A549 (cell line): ENCODE results near the gene CEND1. TPM values are rescaled to one million over a fixed set of nuclear protein-coding genes. Genes with fewer than 3 reads are reported as not detected.
A peak's percentile ranks its signal among the peaks of the same experiment; 100 is the strongest.

Source experiments
- ATAC-seq, 2 experiments: fragments of 200-7000 bp in 1 of 2; fragments of >200 bp in 1 of 2; cut with Nextera tagmentation in 1 of 2; cut with Tn5 transposase in 1 of 2; 3 replicates each; pipeline versions ENCODE4 v1.8.0 to v1.9.1; 2018 to 2020; ENCODE audit warnings: mild to moderate bottlenecking in 1 of 2, moderate library complexity in 1 of 2
- CTCF ChIA-PET: fragments of 300-600 bp; sonication (Branson Sonifier 250); formaldehyde crosslinking; extraction: SDS; loops from one replicate; lab custom pipeline; 2021; ENCODE audit warnings: antibody characterized with exemption, inconsistent platforms; lab: Yijun Ruan, JAX
- POLR2A ChIA-PET: fragments of 350-600 bp; formaldehyde crosslinking; extraction: SDS; loops from one replicate; lab custom pipeline; 2021; ENCODE audit warnings: antibody characterized with exemption, inconsistent platforms; lab: Yijun Ruan, JAX
- DNase-seq, 2 experiments: peaks; one replicate each; pipeline versions ENCODE4 v3.0.0 to v3.0.0-alpha.2; 2011 to 2016; ENCODE audit warnings: low read depth in 1 of 2, low spot score in 1 of 2
- FAIRE-seq: peaks from 2 replicates; lab custom pipeline; 2011; peaks lifted over from hg19 to GRCh38; lab: Jason Lieb, UNC
- H3K27ac ChIP-seq, 2 experiments: fragments of >200 bp; sonication (Bioruptor Twin); formaldehyde crosslinking; 3 replicates each; pipeline ENCODE4 v1.5.1; 2016 to 2017
- H3K4me1 ChIP-seq: fragments of >200 bp; sonication (Bioruptor Twin); formaldehyde crosslinking; 3 replicates; pipeline ENCODE4 v1.6.1; 2016
- H3K4me2 ChIP-seq: fragments of >200 bp; sonication (Bioruptor Twin); formaldehyde crosslinking; 3 replicates; pipeline ENCODE4 v1.6.1; 2016
- H3K4me3 ChIP-seq: fragments of >200 bp; sonication (Bioruptor Twin); formaldehyde crosslinking; 3 replicates; pipeline ENCODE4 v1.5.1; 2016
- H3K9me3 ChIP-seq: fragments of >200 bp; sonication (Bioruptor Twin); formaldehyde crosslinking; 3 replicates; pipeline ENCODE4 v1.6.1; 2016
- CBX8 ChIP-seq: fragments of 200-600 bp; sonication (generic); IDR thresholded peaks from 2 replicates; pipeline ENCODE4 v1.6.1; 2016
- CEBPB ChIP-seq, 2 experiments: fragments of >200 bp in 1 of 2; sonication (Bioruptor Twin) in 1 of 2; formaldehyde crosslinking in 1 of 2; IDR thresholded peaks; 2 replicates each; pipeline ENCODE4 v1.6.1; 2012 to 2016
- CHD2 ChIP-seq: fragments of 150-350 bp; IDR thresholded peaks from 2 replicates; pipeline ENCODE4 v1.6.1; 2014; ENCODE audit warnings: low read length; ENCODE audit not compliant: partially characterized antibody
- EHMT2 ChIP-seq: fragments of 200-600 bp; sonication (generic); IDR thresholded peaks from 2 replicates; pipeline ENCODE4 v1.6.1; 2016; ENCODE audit warnings: antibody characterized with exemption, low read depth, mild to moderate bottlenecking, moderate library complexity
- EP300 ChIP-seq, 2 experiments: fragments of >200 bp; sonication (Bioruptor Twin); formaldehyde crosslinking; IDR thresholded peaks; 2 replicates in 1 of 2; 3 replicates in 1 of 2; pipeline ENCODE4 v1.6.1; 2016 to 2017
- FOSB ChIP-seq: fragments of 250-450 bp; sonication (Bioruptor Pico); IDR thresholded peaks from 2 replicates; pipeline ENCODE4 v1.5.0; 2020; ENCODE audit warnings: mild to moderate bottlenecking, moderate library complexity
- FOSL2 ChIP-seq, 2 experiments: fragments of 450-650 bp in 1 of 2; fragments of >200 bp in 1 of 2; sonication (Bioruptor Twin) in 1 of 2; formaldehyde crosslinking; IDR thresholded peaks; 2 replicates each; pipeline versions ENCODE4 v1.5.0 to v1.6.1; 2016 to 2020; ENCODE audit warnings: mild to moderate bottlenecking in 1 of 2, moderate library complexity in 1 of 2
- HDAC2 ChIP-seq: fragments of 200-600 bp; sonication (generic); IDR thresholded peaks from 2 replicates; pipeline ENCODE4 v1.6.1; 2016
- HOXB5 ChIP-seq: fragments of 250-450 bp; sonication (Bioruptor Pico); IDR thresholded peaks from 2 replicates; pipeline ENCODE4 v1.5.0; 2020; ENCODE audit warnings: mild to moderate bottlenecking, moderate library complexity
- JUN ChIP-seq, 2 experiments: fragments of >200 bp; sonication (Bioruptor Twin); formaldehyde crosslinking; IDR thresholded peaks; 2 replicates in 1 of 2; 3 replicates in 1 of 2; pipeline ENCODE4 v1.6.1; 2016 to 2017
- JUNB ChIP-seq: fragments of >200 bp; sonication (Bioruptor Twin); formaldehyde crosslinking; IDR thresholded peaks from 2 replicates; pipeline ENCODE4 v1.6.1; 2016
- MAFK ChIP-seq: fragments of 450-650 bp; IDR thresholded peaks from 2 replicates; pipeline ENCODE4 v1.6.1; 2014; ENCODE audit not compliant: partially characterized antibody
- MAX ChIP-seq: IDR thresholded peaks from 2 replicates; pipeline ENCODE4 v1.6.1; 2012
- MAZ ChIP-seq: fragments of 150-350 bp; IDR thresholded peaks from 2 replicates; pipeline ENCODE4 v1.6.1; 2014; ENCODE audit warnings: antibody characterized with exemption, low read depth, low read length, borderline replicate concordance
- NFE2L2 ChIP-seq: fragments of 150-350 bp; conservative IDR thresholded peaks from 2 replicates; pipeline ENCODE4 v1.6.1; 2014; ENCODE audit warnings: low read length
- POLR2AphosphoS2 ChIP-seq: conservative IDR thresholded peaks from 2 replicates; pipeline ENCODE4 v1.6.1; 2012; ENCODE audit warnings: low read length, improper control_type of control experiment, inconsistent platforms
- SREBF2 ChIP-seq: fragments of 450-650 bp; IDR thresholded peaks from 2 replicates; pipeline ENCODE4 v1.6.1; 2014; ENCODE audit warnings: mild to moderate bottlenecking, moderate library complexity
- TFCP2L1 ChIP-seq: fragments of 250-450 bp; sonication (Bioruptor Pico); IDR thresholded peaks from 2 replicates; pipeline ENCODE4 v1.5.0; 2021; ENCODE audit warnings: mild to moderate bottlenecking
- ZFP36 ChIP-seq: fragments of 450-650 bp; IDR thresholded peaks from 2 replicates; pipeline ENCODE4 v1.6.1; 2014; ENCODE audit warnings: borderline replicate concordance; ENCODE audit not compliant: partially characterized antibody
- ZSCAN20 ChIP-seq: fragments of 250-450 bp; sonication (Bioruptor Pico); IDR thresholded peaks from 2 replicates; pipeline ENCODE4 v1.8.0; 2022; ENCODE audit warnings: mild to moderate bottlenecking, moderate library complexity
- WGBS: methylation state at CpG from one replicate; pipeline ENCODE4 v1.1.6; 2017; ENCODE audit errors: missing lambda C conversion rate; 5-methylcytosine and 5-hydroxymethylcytosine counted together
- polyA plus RNA-seq, 4 experiments: library from polyadenylated mRNA; depleted of rRNA in 3 of 4; stranded (reverse); fragments of >200 nt; fragmentation: RNase III in 1 of 4; extraction: RNeasy Plus Mini Kit Qiagen cat#74134 plus additional on column Dnase treatment in 1 of 4; gene quantifications; 2 replicates in 3 of 4; 3 replicates in 1 of 4; pipeline ENCODE4 v1.2.3, GENCODE V29; 2011 to 2017
- TF ChIP-seq, protein P1 (sequence below): fragments of >200 bp; sonication (Bioruptor Twin); formaldehyde crosslinking; IDR thresholded peaks from 2 replicates; pipeline ENCODE4 v1.6.1; 2016
- TF ChIP-seq, protein P2 (sequence below): fragments of 450-650 bp; IDR thresholded peaks from 2 replicates; pipeline ENCODE4 v1.6.1; 2014; ENCODE audit warnings: antibody characterized with exemption
- TF ChIP-seq, protein P3 (sequence below): fragments of 200-600 bp; sonication (generic); IDR thresholded peaks from 2 replicates; pipeline ENCODE4 v1.6.1; 2016; ENCODE audit warnings: antibody characterized with exemption, mild to moderate bottlenecking, moderate library complexity
- TF ChIP-seq, protein P4 (sequence below): fragments of 250-450 bp; sonication (Bioruptor Pico); IDR thresholded peaks from 2 replicates; pipeline ENCODE4 v1.5.0; 2021; ENCODE audit warnings: mild to moderate bottlenecking, moderate library complexity, borderline replicate concordance

Gene CEND1
- polyA plus RNA-seq, 2 of the 4 experiments (the other 2 are of a cell fraction), result 1.0 TPM; not detected in 1

DNA sequence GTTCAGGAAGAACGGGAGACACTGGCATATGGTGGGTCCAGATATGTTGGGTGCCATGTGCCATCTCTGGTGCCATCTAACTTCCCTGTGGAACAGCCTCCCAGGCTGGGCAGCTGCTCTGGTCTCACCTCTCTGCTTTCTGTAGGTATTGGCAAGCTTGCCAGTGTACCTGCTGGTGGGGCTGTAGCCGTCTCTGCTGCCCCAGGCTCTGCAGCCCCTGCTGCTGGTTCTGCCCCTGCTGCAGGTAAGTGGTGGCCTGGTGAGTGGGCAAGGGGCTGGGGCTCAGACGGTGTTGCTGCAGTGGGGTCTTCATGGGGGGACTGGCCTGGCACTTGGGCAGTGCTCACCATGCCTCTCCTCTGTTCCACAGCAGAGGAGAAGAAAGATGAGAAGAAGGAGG lies 22.5 kb upstream of the CEND1 start:
- DNase-seq (no peak), FAIRE-seq (no peak), ATAC-seq (no peak)
- H3K9me3 ChIP-seq, result no peaks in the 10 kb centered on the region
- no peak overlapping the region for H3K4me3 ChIP-seq
- CTCF ChIA-PET, result interaction anchor here (1.2 kb wide), 1 partner anchor 8 kb away, joined by 3 read pairs; no protein-coding TSS in a partner anchor
- TF ChIP-seq POLR2AphosphoS2 (no peak), EP300 (IDR thresholded peaks at IDR 0.05) (no peak), JUNB (no peak), CHD2 (no peak), MAX (no peak), CEBPB (IDR thresholded peaks at IDR 0.05) (no peak), ZSCAN20 (CRISPR knock-in tag) (no peak), FOSB (CRISPR knock-in tag) (no peak), TFCP2L1 (CRISPR knock-in tag) (no peak), MAFK (no peak), ZFP36 (no peak), HOXB5 (no peak), CBX8 (no peak)
- TF ChIP-seq, protein P1, sequence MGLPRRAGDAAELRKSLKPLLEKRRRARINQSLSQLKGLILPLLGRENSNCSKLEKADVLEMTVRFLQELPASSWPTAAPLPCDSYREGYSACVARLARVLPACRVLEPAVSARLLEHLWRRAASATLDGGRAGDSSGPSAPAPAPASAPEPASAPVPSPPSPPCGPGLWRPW, result no peak
- TF ChIP-seq, protein P2, sequence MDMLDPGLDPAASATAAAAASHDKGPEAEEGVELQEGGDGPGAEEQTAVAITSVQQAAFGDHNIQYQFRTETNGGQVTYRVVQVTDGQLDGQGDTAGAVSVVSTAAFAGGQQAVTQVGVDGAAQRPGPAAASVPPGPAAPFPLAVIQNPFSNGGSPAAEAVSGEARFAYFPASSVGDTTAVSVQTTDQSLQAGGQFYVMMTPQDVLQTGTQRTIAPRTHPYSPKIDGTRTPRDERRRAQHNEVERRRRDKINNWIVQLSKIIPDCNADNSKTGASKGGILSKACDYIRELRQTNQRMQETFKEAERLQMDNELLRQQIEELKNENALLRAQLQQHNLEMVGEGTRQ, result no peak
- peak overlapping the region in 1 of 2 experiments; percentile 95; a peak in 3 of 6 replicates for H3K27ac ChIP-seq
- H3K4me2 ChIP-seq, result peak overlapping the region; percentile 87
- peaks cover 37% of the 10 kb centered on the region for H3K4me1 ChIP-seq
- POLR2A ChIA-PET, result interaction anchor here (1.1 kb wide), 1 partner anchor 22 kb away, joined by 3 read pairs; no protein-coding TSS in a partner anchor
- 87% methylated on average over 2 of the region's 3 CpGs for WGBS

DNA sequence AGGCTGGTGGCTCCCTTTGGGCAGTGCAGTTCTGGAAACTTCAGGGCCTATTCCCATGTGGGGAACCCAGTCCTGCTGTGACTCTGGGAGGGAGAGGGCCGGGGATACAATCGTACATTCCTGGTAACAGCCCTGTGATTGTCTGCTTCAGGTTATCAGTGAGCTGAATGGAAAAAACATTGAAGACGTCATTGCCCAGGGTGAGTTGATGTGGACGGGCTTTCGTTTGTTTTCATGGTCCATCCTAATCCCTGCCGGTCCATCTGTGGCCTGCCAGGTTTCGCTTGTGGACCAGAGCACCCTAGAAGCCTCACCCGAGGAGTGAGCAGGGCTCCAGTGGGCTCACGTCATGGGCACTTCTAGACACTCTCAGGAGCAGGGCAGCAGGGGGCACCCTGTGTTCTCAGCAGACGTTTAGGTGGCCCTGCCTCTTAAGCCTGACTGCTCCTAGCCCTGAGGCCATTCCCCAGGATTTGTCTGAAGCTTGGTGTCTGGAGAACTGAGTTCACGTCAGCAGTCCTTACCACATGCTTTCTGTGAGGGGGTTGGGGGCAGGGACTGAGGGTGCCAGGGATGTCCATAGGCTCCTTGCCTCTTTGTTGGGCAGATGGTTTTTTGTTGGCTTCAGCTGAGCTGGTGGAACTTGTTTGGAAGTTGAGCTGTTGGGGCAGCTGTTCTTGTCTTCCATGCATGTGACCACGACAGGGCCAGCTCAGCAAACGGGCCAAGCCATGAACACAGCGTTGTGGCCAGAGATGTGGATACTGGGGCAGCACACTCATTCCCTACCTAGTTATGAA lies 21.8 kb upstream of the CEND1 start:
- H3K4me1 ChIP-seq, result peaks cover 37% of the 10 kb centered on the region
- H3K27ac ChIP-seq, result peak overlapping the region; percentile 95 to 97
- ATAC-seq (no peak), DNase-seq (no peak)
- no peaks in the 10 kb centered on the region for H3K9me3 ChIP-seq
- H3K4me2 ChIP-seq, result peak overlapping the region; percentile 87
- POLR2A ChIA-PET, result interaction anchor here (1.1 to 1.5 kb wide), 2 partner anchors 7 to 22 kb away, joined by 3 to 6 read pairs; partner anchors contain the start of gene PNPLA2
- no peak for TF ChIP-seq NFE2L2
- TF ChIP-seq, all 56 proteins: peak for 0
- CTCF ChIA-PET, result interaction anchor here (0.9 to 1.2 kb wide), 2 partner anchors 9 to 13 kb away, joined by 3 to 7 read pairs; no protein-coding TSS in a partner anchor
- no peak for FAIRE-seq
- WGBS, result 66% methylated on average over 12 of the region's 14 CpGs
- H3K4me3 ChIP-seq, result peak overlapping the region; percentile 94

DNA sequence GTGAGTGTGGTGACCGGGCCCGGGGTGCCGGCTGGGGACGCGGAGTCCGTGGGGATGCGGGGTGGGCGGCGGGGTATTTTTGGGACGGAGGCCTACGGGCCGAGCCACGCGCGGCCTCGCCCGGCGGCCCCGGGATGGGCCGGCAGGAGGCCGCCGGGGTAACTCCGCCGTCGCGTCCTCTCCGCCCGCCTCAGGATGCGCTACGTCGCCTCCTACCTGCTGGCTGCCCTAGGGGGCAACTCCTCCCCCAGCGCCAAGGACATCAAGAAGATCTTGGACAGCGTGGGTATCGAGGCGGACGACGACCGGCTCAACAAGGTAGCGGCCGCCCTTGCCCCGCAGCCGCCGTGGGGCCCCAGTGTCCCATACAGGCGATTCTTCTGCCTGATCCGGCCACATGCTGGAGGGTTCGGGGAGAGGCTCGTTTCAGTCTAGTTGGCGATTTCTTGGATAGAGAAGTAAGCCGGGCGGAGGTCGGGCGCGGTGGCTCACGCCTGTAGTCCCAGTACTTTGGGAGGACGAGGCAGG lies 20.2 kb upstream of the CEND1 start:
- no peak for FAIRE-seq
- Histone ChIP-seq H3K4me3 (peak overlapping the region; percentile 94), H3K27ac (peak overlapping the region; percentile 95 to 97), H3K9me3 (no peaks in the 10 kb centered on the region), H3K4me2 (peak overlapping the region; percentile 87), H3K4me1 (peaks cover 37% of the 10 kb centered on the region)
- 0% methylated on average over 16 of the region's 55 CpGs for WGBS
- POLR2A ChIA-PET, result interaction anchor here (1.0 to 2.0 kb wide), 9 partner anchors 9 to 234 kb away, joined by 3 to 35 read pairs (median 6); partner anchors contain the start of genes CD151, CEND1, CHID1 and PHRF1
- CTCF ChIA-PET, result interaction anchor here (2.0 kb wide), 1 partner anchor 11 kb away, joined by 10 read pairs; no protein-coding TSS in a partner anchor
- no peak for DNase-seq
- ATAC-seq, result peak in 1 of 2 experiments; percentile 1; a peak in 3 of 6 replicates
- TF ChIP-seq, protein P3, sequence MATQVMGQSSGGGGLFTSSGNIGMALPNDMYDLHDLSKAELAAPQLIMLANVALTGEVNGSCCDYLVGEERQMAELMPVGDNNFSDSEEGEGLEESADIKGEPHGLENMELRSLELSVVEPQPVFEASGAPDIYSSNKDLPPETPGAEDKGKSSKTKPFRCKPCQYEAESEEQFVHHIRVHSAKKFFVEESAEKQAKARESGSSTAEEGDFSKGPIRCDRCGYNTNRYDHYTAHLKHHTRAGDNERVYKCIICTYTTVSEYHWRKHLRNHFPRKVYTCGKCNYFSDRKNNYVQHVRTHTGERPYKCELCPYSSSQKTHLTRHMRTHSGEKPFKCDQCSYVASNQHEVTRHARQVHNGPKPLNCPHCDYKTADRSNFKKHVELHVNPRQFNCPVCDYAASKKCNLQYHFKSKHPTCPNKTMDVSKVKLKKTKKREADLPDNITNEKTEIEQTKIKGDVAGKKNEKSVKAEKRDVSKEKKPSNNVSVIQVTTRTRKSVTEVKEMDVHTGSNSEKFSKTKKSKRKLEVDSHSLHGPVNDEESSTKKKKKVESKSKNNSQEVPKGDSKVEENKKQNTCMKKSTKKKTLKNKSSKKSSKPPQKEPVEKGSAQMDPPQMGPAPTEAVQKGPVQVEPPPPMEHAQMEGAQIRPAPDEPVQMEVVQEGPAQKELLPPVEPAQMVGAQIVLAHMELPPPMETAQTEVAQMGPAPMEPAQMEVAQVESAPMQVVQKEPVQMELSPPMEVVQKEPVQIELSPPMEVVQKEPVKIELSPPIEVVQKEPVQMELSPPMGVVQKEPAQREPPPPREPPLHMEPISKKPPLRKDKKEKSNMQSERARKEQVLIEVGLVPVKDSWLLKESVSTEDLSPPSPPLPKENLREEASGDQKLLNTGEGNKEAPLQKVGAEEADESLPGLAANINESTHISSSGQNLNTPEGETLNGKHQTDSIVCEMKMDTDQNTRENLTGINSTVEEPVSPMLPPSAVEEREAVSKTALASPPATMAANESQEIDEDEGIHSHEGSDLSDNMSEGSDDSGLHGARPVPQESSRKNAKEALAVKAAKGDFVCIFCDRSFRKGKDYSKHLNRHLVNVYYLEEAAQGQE, result no peak
- TF ChIP-seq SREBF2 (no peak), EHMT2 (no peak), FOSL2 (IDR thresholded peaks at IDR 0.05) (no peak), FOSL2 (CRISPR knock-in tag; IDR thresholded peaks at IDR 0.05) (no peak), JUN (IDR thresholded peaks at IDR 0.05) (peak in 1 of 2 experiments; percentile 41; a peak in 2 of 5 replicates), HDAC2 (no peak), FOSB (CRISPR knock-in tag) (no peak), MAZ (no peak)
- TF ChIP-seq, protein P2, result no peak
- TF ChIP-seq, protein P4, sequence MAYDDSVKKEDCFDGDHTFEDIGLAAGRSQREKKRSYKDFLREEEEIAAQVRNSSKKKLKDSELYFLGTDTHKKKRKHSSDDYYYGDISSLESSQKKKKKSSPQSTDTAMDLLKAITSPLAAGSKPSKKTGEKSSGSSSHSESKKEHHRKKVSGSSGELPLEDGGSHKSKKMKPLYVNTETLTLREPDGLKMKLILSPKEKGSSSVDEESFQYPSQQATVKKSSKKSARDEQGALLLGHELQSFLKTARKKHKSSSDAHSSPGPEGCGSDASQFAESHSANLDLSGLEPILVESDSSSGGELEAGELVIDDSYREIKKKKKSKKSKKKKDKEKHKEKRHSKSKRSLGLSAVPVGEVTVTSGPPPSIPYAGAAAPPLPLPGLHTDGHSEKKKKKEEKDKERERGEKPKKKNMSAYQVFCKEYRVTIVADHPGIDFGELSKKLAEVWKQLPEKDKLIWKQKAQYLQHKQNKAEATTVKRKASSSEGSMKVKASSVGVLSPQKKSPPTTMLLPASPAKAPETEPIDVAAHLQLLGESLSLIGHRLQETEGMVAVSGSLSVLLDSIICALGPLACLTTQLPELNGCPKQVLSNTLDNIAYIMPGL, result peak; percentile 32; the same call in 1 of the 2 replicates
